ENCODE data around the gene CDADC1. TPM values are rescaled to one million over a fixed set of nuclear protein-coding genes. Genes with fewer than 3 reads are reported as not detected.
A peak's percentile ranks its signal among the peaks of the same experiment; 100 is the strongest.

The CDADC1 gene
- total and polyA plus RNA-seq, 2 of the 13 experiments (the other 11 are each of a cell fraction or from before 2014, with no cell fraction given) = 2.4 to 9.0 TPM

DNA sequence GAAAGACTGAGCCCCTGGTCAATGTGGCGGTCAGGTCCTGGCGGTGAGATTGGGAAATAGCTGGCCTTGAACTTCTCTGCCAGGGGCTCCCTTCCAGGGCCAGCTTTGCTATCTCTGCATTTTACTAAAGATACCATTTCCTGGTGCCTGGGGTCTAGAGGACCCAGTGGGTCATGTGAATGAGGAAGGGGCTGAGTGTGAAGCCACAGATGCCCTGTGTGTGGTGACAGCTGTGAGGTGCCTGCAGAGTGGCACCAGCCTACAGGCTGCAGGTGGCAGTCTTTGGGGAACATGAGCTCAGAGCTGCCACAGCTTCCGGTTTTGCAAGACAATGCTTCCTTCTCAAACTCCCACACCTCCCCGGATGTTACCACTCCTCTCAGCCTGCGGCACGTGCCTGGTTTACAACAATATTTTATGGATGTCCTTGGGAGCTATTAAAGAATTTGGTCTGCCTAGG is 32.8 kb upstream of the CDADC1 start (continued):
- TF ChIP-seq, protein P1, sequence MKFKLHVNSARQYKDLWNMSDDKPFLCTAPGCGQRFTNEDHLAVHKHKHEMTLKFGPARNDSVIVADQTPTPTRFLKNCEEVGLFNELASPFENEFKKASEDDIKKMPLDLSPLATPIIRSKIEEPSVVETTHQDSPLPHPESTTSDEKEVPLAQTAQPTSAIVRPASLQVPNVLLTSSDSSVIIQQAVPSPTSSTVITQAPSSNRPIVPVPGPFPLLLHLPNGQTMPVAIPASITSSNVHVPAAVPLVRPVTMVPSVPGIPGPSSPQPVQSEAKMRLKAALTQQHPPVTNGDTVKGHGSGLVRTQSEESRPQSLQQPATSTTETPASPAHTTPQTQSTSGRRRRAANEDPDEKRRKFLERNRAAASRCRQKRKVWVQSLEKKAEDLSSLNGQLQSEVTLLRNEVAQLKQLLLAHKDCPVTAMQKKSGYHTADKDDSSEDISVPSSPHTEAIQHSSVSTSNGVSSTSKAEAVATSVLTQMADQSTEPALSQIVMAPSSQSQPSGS (CRISPR knock-in tag; IDR thresholded peaks at IDR 0.05) = 0 out of 2 replicates have a peak, but pooled peaks have one; percentile 48
- TF ChIP-seq MYC (CRISPR knock-in tag; IDR thresholded peaks at IDR 0.05; ENCODE audit: borderline replicate concordance) (peak; percentile 88), KLF16 (CRISPR knock-in tag; IDR thresholded peaks at IDR 0.05) (peak in 1 of 2 experiments; percentile 33; a peak in 1 of 4 replicates), ZNF136 (CRISPR knock-in tag; IDR thresholded peaks at IDR 0.05; ENCODE audit: low read depth) (no peak), KMT2A (CRISPR knock-in tag; IDR thresholded peaks at IDR 0.05) (0 out of 2 replicates have a peak, but pooled peaks have one; percentile 36), ZFP36 (IDR thresholded peaks at IDR 0.05; ENCODE audit: borderline replicate concordance, low read depth, low read length, partially characterized antibody) (no peak), KLF11 (CRISPR knock-in tag; IDR thresholded peaks at IDR 0.05) (no peak), ZNF572 (CRISPR knock-in tag; IDR thresholded peaks at IDR 0.05) (0 out of 2 replicates have a peak, but pooled peaks have one; percentile 43), DNMT1 (CRISPR knock-in tag; IDR thresholded peaks at IDR 0.05) (no peak), BCL6 (CRISPR knock-in tag; IDR thresholded peaks at IDR 0.05) (no peak), MEIS1 (CRISPR knock-in tag; IDR thresholded peaks at IDR 0.05; ENCODE audit: borderline replicate concordance) (peak; percentile 76; the same call in 1 of the 2 replicates), SNAPC2 (CRISPR knock-in tag; IDR thresholded peaks at IDR 0.05) (no peak), ZNF3 (CRISPR knock-in tag; IDR thresholded peaks at IDR 0.05) (0 out of 2 replicates have a peak, but pooled peaks have one; percentile 44), MBNL3 (CRISPR knock-in tag; conservative IDR thresholded peaks at IDR 0.05) (no peak), NFKBIZ (CRISPR knock-in tag; IDR thresholded peaks at IDR 0.05) (0 out of 2 replicates have a peak, but pooled peaks have one; percentile 38), TBX2 (CRISPR knock-in tag; IDR thresholded peaks at IDR 0.05; ENCODE audit: borderline replicate concordance) (peak; percentile 51; the same call in 1 of the 2 replicates), CBX5 (CRISPR knock-in tag; IDR thresholded peaks at IDR 0.05; ENCODE audit: borderline replicate concordance) (peak; percentile 53), IRF2 (CRISPR knock-in tag; IDR thresholded peaks at IDR 0.05) (peak; percentile 49; the same call in 1 of the 2 replicates)
- TF ChIP-seq, protein P2, sequence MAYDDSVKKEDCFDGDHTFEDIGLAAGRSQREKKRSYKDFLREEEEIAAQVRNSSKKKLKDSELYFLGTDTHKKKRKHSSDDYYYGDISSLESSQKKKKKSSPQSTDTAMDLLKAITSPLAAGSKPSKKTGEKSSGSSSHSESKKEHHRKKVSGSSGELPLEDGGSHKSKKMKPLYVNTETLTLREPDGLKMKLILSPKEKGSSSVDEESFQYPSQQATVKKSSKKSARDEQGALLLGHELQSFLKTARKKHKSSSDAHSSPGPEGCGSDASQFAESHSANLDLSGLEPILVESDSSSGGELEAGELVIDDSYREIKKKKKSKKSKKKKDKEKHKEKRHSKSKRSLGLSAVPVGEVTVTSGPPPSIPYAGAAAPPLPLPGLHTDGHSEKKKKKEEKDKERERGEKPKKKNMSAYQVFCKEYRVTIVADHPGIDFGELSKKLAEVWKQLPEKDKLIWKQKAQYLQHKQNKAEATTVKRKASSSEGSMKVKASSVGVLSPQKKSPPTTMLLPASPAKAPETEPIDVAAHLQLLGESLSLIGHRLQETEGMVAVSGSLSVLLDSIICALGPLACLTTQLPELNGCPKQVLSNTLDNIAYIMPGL (CRISPR knock-in tag; IDR thresholded peaks at IDR 0.05; ENCODE audit: borderline replicate concordance in 1 of 2, low read depth in 1 of 2) = peak; percentile 27 to 70; a peak in 3 of 4 replicates
- TF ChIP-seq, protein P3, sequence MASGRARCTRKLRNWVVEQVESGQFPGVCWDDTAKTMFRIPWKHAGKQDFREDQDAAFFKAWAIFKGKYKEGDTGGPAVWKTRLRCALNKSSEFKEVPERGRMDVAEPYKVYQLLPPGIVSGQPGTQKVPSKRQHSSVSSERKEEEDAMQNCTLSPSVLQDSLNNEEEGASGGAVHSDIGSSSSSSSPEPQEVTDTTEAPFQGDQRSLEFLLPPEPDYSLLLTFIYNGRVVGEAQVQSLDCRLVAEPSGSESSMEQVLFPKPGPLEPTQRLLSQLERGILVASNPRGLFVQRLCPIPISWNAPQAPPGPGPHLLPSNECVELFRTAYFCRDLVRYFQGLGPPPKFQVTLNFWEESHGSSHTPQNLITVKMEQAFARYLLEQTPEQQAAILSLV (CRISPR knock-in tag; IDR thresholded peaks at IDR 0.05; ENCODE audit: borderline replicate concordance) = no peak
- TF ChIP-seq, protein P4, sequence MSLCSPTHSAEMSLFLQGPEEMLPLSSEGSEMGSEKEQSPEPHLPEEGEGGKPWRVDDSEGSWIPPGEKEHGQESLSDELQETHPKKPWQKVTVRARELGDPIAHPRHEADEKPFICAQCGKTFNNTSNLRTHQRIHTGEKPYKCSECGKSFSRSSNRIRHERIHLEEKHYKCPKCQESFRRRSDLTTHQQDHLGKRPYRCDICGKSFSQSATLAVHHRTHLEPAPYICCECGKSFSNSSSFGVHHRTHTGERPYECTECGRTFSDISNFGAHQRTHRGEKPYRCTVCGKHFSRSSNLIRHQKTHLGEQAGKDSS (CRISPR knock-in tag; IDR thresholded peaks at IDR 0.05; ENCODE audit: borderline replicate concordance, low read depth) = peak; percentile 74; the same call in 1 of the 2 replicates
- TF ChIP-seq, protein P5, sequence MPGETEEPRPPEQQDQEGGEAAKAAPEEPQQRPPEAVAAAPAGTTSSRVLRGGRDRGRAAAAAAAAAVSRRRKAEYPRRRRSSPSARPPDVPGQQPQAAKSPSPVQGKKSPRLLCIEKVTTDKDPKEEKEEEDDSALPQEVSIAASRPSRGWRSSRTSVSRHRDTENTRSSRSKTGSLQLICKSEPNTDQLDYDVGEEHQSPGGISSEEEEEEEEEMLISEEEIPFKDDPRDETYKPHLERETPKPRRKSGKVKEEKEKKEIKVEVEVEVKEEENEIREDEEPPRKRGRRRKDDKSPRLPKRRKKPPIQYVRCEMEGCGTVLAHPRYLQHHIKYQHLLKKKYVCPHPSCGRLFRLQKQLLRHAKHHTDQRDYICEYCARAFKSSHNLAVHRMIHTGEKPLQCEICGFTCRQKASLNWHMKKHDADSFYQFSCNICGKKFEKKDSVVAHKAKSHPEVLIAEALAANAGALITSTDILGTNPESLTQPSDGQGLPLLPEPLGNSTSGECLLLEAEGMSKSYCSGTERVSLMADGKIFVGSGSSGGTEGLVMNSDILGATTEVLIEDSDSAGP (CRISPR knock-in tag; IDR thresholded peaks at IDR 0.05; ENCODE audit: borderline replicate concordance) = peak; percentile 55; the same call in 1 of the 2 replicates

Data from HepG2 (cell line).